GM12878 (cell line): Measurements from ENCODE around the gene NKG7. TPM values are rescaled to one million over a fixed set of nuclear protein-coding genes. Genes with fewer than 3 reads are reported as not detected.

Experiments
- ATAC-seq: fragments of 200-7000 bp; cut with Tn5 transposase; 3 replicates; pipeline ENCODE4 v1.9.1; 2020; ENCODE audit warnings: mild to moderate bottlenecking, moderate library complexity
- BruUV-seq: library from RNA; stranded (reverse); fragments of 400-500 nt; replicated peaks from 2 replicates; lab custom pipeline; 2021; lab: Mats Ljungman, UMichigan
- CTCF ChIA-PET: fragments of 300-600 bp; sonication (Branson Sonifier 250); formaldehyde crosslinking; extraction: SDS; loops from one replicate; lab custom pipeline; 2021; ENCODE audit warnings: inconsistent platforms; lab: Yijun Ruan, JAX
- POLR2A ChIA-PET: fragments of 350-600 bp; formaldehyde crosslinking; extraction: SDS; loops from one replicate; lab custom pipeline; 2021; ENCODE audit warnings: inconsistent platforms; lab: Charles Lee
- RAD21 ChIA-PET: fragments of 300-600 bp; sonication (Branson Sonifier 250); formaldehyde crosslinking; loops from one replicate; lab custom pipeline; 2023; ENCODE audit warnings: antibody characterized with exemption; ENCODE audit not compliant: unreplicated experiment; lab: Charles Lee
- SMC1A ChIA-PET: fragments of 300-600 bp; sonication (Branson Sonifier 250); formaldehyde crosslinking; loops from one replicate; lab custom pipeline; 2023; ENCODE audit not compliant: unreplicated experiment, uncharacterized antibody; lab: Charles Lee
- DNase-seq: peaks from one replicate; pipeline ENCODE4 v3.0.0-alpha.2; 2011; ENCODE audit warnings: low read depth, low spot score
- FAIRE-seq: peaks from 3 replicates; lab custom pipeline; 2011; peaks lifted over from hg19 to GRCh38; lab: Jason Lieb, UNC
- H2AFZ ChIP-seq: 2 replicates; pipeline ENCODE4 v1.6.0; 2011; ENCODE audit warnings: low read depth, low read length, control low read depth; ENCODE audit not compliant: control insufficient read depth
- H3K27ac ChIP-seq: 2 replicates; pipeline ENCODE4 v1.5.1; 2011; ENCODE audit warnings: control low read depth; ENCODE audit not compliant: control insufficient read depth, insufficient read depth
- H3K27me3 ChIP-seq, 2 experiments: replicated peaks in 1 of 2; 2 replicates each; pipeline versions ENCODE4 v1.6.0 to v1.6.1; 2011; ENCODE audit warnings: low read length in 1 of 2; ENCODE audit not compliant: control insufficient read depth in 2 of 2, insufficient read depth in 2 of 2
- H3K36me3 ChIP-seq, 2 experiments: 2 replicates each; pipeline ENCODE4 v1.5.1; 2011; ENCODE audit warnings: low read length in 1 of 2; ENCODE audit not compliant: control insufficient read depth in 2 of 2, insufficient read depth in 2 of 2
- H3K4me1 ChIP-seq: 2 replicates; pipeline ENCODE4 v1.6.1; 2011; ENCODE audit warnings: mild to moderate bottlenecking, low read length, moderate library complexity, mixed read lengths; ENCODE audit not compliant: control insufficient read depth, insufficient read depth
- H3K4me2 ChIP-seq: 2 replicates; pipeline ENCODE4 v1.6.0; 2011; ENCODE audit warnings: control low read depth; ENCODE audit not compliant: control insufficient read depth, insufficient read depth
- H3K4me3 ChIP-seq: fragments of 200-600 bp; sonication (generic); 2 replicates; pipeline ENCODE4 v1.5.1; 2016
- H3K79me2 ChIP-seq: 2 replicates; pipeline ENCODE4 v1.6.0; 2011; ENCODE audit warnings: low read length; ENCODE audit not compliant: control insufficient read depth, insufficient read depth
- H3K9ac ChIP-seq: 2 replicates; pipeline ENCODE4 v1.8.0; 2011; ENCODE audit warnings: low read length, control low read depth, mixed read lengths; ENCODE audit not compliant: control insufficient read depth, insufficient read depth
- H3K9me3 ChIP-seq: replicated peaks from 3 replicates; pipeline ENCODE4 v1.5.1; 2011; ENCODE audit warnings: mild to moderate bottlenecking, low read length; ENCODE audit not compliant: control insufficient read depth, insufficient read depth
- H4K20me1 ChIP-seq: 2 replicates; pipeline ENCODE4 v1.6.0; 2011; ENCODE audit not compliant: control insufficient read depth, insufficient read depth
- MTA2 ChIP-seq: fragments of 450-650 bp; IDR thresholded peaks from 2 replicates; pipeline ENCODE4 v1.6.1; 2016; ENCODE audit warnings: low read depth, mild to moderate bottlenecking, moderate library complexity
- YBX1 ChIP-seq: fragments of 450-650 bp; IDR thresholded peaks from 2 replicates; pipeline ENCODE4 v1.6.1; 2016; ENCODE audit warnings: antibody characterized with exemption
- WGBS: methylation state at CpG from one replicate; pipeline ENCODE4 v1.1.6; 2016; ENCODE audit warnings: low lambda C conversion rate; ENCODE audit not compliant: insufficient replicate concordance, insufficient coverage; ENCODE audit errors: missing lambda C conversion rate; 5-methylcytosine and 5-hydroxymethylcytosine counted together
- in situ Hi-C: fragments of 300-500 bp; cut with MboI; formaldehyde crosslinking; loops from 9 replicates; pipeline ENCODE4 v1.14.3; 2018; ENCODE audit warnings: mixed read lengths
- intact Hi-C: fragments of 100-400 bp; cut with micrococcal nuclease; formaldehyde crosslinking; loops from one replicate; pipeline ENCODE4 v1.14.2; 2022; ENCODE audit not compliant: unreplicated experiment
- polyA plus RNA-seq, 11 experiments: library from polyadenylated mRNA; depleted of rRNA in 4 of 11; unstranded in 6 of 11; stranded (reverse) in 5 of 11; fragments of >200 nt; fragmentation: Nextera tagmentation in 4 of 11; fragmentation: Illumina TruSeq in 1 of 11; extraction: Ambion mirVana in 4 of 11; extraction: Trizol in 1 of 11; gene quantifications; 1 replicate in 1 of 11; 2 replicates in 10 of 11; pipeline versions ENCODE4 v1.2.1 to v1.2.3, GENCODE V29; 2011 to 2016; ENCODE audit warnings: inconsistent platforms in 2 of 11, missing spikeins in 2 of 11, low read depth in 1 of 11
- total RNA-seq, 4 experiments: library from RNA; depleted of rRNA in 3 of 4; stranded (reverse); fragments of >200 nt in 3 of 4; fragmentation: Illumina TruSeq in 1 of 4; extraction: Trizol in 1 of 4; gene quantifications; 2 replicates each; pipeline versions ENCODE4 v1.2.1 to v1.2.3, GENCODE V29; 2013 to 2021
- TF ChIP-seq, protein P1 (sequence below): IDR thresholded peaks from 2 replicates; pipeline ENCODE4 v1.6.1; 2012; ENCODE audit warnings: low read length, inconsistent platforms
- TF ChIP-seq, protein P2 (sequence below): fragments of 450-650 bp; IDR thresholded peaks from 2 replicates; pipeline ENCODE4 v1.6.1; 2017; ENCODE audit warnings: antibody characterized with exemption, mild to moderate bottlenecking, moderate library complexity

Gene NKG7
- total and polyA plus RNA-seq, 10 of the 15 experiments (the other 5 are each of a cell fraction or from before 2014, with no cell fraction given) = 10.0 to 48.7 (median 22.3) TPM

DNA sequence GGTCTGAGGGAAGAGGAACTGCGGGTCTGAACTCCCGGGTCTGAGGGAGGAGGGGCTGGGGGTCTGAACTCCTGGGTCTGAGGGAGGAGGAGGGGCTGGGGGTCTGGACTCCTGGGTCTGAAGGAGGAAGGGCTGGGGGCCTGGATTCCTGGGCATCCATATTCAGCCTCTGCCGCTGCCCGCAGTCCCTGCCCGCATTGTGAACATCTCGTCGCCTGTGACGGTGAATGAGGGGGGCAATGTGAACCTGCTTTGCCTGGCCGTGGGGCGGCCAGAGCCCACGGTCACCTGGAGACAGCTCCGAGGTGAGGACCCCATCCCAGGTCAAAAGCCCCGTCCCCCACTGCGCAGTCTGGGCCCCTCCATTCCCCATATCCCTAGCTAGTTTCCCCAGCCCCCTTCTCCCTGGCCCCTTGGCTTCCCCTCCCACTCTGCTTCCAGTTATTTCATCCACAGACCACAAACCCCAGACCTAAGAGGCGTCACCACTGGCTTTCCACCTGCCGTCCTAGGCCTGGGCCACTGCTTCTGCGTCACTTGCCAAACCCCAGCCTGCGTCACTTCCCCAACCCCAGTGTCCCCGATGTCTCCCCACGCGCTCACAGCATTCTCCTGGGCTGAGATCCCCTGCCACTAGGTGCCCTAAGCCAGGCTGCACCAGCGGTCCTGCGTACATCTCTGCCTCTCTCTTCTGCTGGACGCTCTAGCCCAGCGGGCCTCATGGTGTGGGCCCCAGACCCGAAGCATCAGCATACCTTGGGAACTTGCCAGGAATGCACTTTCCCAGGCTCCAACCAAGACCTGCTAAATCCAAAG, 47.1 kb downstream of the NKG7 start:
- Histone ChIP-seq H3K79me2 (no peaks in the 10 kb centered on the region), H2AFZ (no peak overlapping the region), H3K4me1 (no peaks in the 10 kb centered on the region), H3K9me3 (no peaks in the 10 kb centered on the region), H4K20me1 (no peaks in the 10 kb centered on the region), H3K4me2 (no peak overlapping the region), H3K4me3 (no peak overlapping the region), H3K27ac (no peak overlapping the region), H3K27me3 (no peaks in the 10 kb centered on the region; a peak in 1 of 4 replicates), H3K36me3 (no peaks in the 10 kb centered on the region), H3K9ac (no peak overlapping the region)
- intact Hi-C loops (no loop called here), in situ Hi-C loops (no loop called here)
- ChIA-PET SMC1A (no interaction called here), POLR2A (no interaction called here), RAD21 (no interaction called here), CTCF (no interaction called here)
- FAIRE-seq (no peak), ATAC-seq (no peak), DNase-seq (no peak)
- 52% methylated on average over 22 of the region's 26 CpGs for WGBS
- TF ChIP-seq YBX1 (no peak), MTA2 (no peak)
- TF ChIP-seq, protein P1, sequence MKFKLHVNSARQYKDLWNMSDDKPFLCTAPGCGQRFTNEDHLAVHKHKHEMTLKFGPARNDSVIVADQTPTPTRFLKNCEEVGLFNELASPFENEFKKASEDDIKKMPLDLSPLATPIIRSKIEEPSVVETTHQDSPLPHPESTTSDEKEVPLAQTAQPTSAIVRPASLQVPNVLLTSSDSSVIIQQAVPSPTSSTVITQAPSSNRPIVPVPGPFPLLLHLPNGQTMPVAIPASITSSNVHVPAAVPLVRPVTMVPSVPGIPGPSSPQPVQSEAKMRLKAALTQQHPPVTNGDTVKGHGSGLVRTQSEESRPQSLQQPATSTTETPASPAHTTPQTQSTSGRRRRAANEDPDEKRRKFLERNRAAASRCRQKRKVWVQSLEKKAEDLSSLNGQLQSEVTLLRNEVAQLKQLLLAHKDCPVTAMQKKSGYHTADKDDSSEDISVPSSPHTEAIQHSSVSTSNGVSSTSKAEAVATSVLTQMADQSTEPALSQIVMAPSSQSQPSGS = no peak
- no TSS peak for BruUV-seq

DNA sequence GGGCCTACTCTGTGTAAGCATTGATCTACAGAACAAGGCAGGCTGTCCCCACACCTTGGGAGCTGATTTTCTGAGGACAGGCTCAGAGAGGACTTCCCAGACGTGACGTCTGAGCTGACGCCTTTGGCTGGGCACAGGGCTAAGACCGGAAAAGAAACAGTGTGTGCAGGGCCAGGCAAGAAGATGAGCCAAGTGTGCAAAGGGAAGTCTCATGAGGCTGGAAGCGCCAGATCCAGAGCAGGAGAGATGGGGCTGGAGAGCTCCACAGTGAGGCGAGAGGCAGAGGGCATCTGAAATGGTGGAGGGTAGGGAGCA, 48.3 kb downstream of the NKG7 start:
- RAD21 ChIA-PET = no interaction called here

More for the DNA sequence above, 48.3 kb downstream of the NKG7 start:
- in situ Hi-C loops (no loop called here), intact Hi-C loops (no loop called here)
- ChIA-PET POLR2A (no interaction called here), SMC1A (no interaction called here), CTCF (no interaction called here)
- BruUV-seq = no TSS peak
- FAIRE-seq (no peak), ATAC-seq (no peak), DNase-seq (no peak)
- 42% methylated on average over 6 of the region's 6 CpGs for WGBS
- H3K4me2 ChIP-seq = no peak overlapping the region
- H3K27ac ChIP-seq = no peak overlapping the region
- no peaks in the 10 kb centered on the region for H3K9me3 ChIP-seq
- H3K27me3 ChIP-seq = no peaks in the 10 kb centered on the region; a peak in 1 of 4 replicates
- H3K79me2 ChIP-seq = no peaks in the 10 kb centered on the region
- no peaks in the 10 kb centered on the region for H3K36me3 ChIP-seq
- TF ChIP-seq, protein P2, sequence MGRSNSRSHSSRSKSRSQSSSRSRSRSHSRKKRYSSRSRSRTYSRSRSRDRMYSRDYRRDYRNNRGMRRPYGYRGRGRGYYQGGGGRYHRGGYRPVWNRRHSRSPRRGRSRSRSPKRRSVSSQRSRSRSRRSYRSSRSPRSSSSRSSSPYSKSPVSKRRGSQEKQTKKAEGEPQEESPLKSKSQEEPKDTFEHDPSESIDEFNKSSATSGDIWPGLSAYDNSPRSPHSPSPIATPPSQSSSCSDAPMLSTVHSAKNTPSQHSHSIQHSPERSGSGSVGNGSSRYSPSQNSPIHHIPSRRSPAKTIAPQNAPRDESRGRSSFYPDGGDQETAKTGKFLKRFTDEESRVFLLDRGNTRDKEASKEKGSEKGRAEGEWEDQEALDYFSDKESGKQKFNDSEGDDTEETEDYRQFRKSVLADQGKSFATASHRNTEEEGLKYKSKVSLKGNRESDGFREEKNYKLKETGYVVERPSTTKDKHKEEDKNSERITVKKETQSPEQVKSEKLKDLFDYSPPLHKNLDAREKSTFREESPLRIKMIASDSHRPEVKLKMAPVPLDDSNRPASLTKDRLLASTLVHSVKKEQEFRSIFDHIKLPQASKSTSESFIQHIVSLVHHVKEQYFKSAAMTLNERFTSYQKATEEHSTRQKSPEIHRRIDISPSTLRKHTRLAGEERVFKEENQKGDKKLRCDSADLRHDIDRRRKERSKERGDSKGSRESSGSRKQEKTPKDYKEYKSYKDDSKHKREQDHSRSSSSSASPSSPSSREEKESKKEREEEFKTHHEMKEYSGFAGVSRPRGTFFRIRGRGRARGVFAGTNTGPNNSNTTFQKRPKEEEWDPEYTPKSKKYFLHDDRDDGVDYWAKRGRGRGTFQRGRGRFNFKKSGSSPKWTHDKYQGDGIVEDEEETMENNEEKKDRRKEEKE = no peak
- H4K20me1 ChIP-seq = no peaks in the 10 kb centered on the region
- no peaks in the 10 kb centered on the region for H3K4me1 ChIP-seq
- no peak overlapping the region for H3K9ac ChIP-seq
- H2AFZ ChIP-seq = no peak overlapping the region
- no peak overlapping the region for H3K4me3 ChIP-seq
